Panc1 (cell line): ENCODE data around the gene GPR137. TPM values are rescaled to one million over a fixed set of nuclear protein-coding genes. Genes with fewer than 3 reads are reported as not detected.
A peak's percentile ranks its signal among the peaks of the same experiment; 100 is the strongest.

Experiments
- ATAC-seq: fragments of 200-7000 bp; cut with Tn5 transposase; 2 replicates; pipeline ENCODE4 v1.9.1; 2020; ENCODE audit warnings: mild to moderate bottlenecking, moderate library complexity
- BruUV-seq: library from RNA; stranded (reverse); fragments of 400-500 nt; replicated peaks from 2 replicates; lab custom pipeline; 2021; lab: Mats Ljungman, UMichigan
- CTCF ChIA-PET: fragments of 300-600 bp; sonication (Branson Sonifier 250); formaldehyde crosslinking; loops from one replicate; lab custom pipeline; 2022; ENCODE audit warnings: antibody characterized with exemption; lab: Charles Lee
- POLR2A ChIA-PET: fragments of 300-600 bp; sonication (Branson Sonifier 250); formaldehyde crosslinking; loops from one replicate; lab custom pipeline; 2022; ENCODE audit warnings: antibody characterized with exemption; lab: Charles Lee
- DNase-seq: peaks from one replicate; pipeline ENCODE4 v3.0.0-alpha.2; 2010; ENCODE audit warnings: low read depth, low spot score
- H3K27ac ChIP-seq: 2 replicates; pipeline ENCODE4 v1.5.1; 2011; ENCODE audit warnings: mild to moderate bottlenecking, low read length, inconsistent platforms
- H3K27me3 ChIP-seq: fragments of 200-500 bp; sonication (Bioruptor generic); 2 replicates; pipeline ENCODE4 v1.6.0; 2014; ENCODE audit warnings: low read length, inconsistent platforms; ENCODE audit not compliant: control insufficient read depth, insufficient read depth
- H3K36me3 ChIP-seq: fragments of 200-500 bp; sonication (Bioruptor generic); 2 replicates; pipeline ENCODE4 v1.5.1; 2014; ENCODE audit warnings: inconsistent platforms, mild to moderate bottlenecking, low read length, moderate library complexity; ENCODE audit not compliant: control insufficient read depth, insufficient read depth
- H3K4me1 ChIP-seq: 2 replicates; pipeline ENCODE4 v1.5.1; 2011; ENCODE audit warnings: inconsistent platforms, mild to moderate bottlenecking, low read length, moderate library complexity; ENCODE audit not compliant: control insufficient read depth, insufficient read depth
- H3K4me3 ChIP-seq, 2 experiments: 2 replicates each; pipeline ENCODE4 v1.5.1; 2011 to 2012; ENCODE audit warnings: low read depth in 2 of 2, low read length in 2 of 2, mild to moderate bottlenecking in 2 of 2, inconsistent platforms in 1 of 2, moderate library complexity in 1 of 2
- H3K9me3 ChIP-seq: fragments of 200-500 bp; sonication (Bioruptor generic); 2 replicates; pipeline ENCODE4 v1.5.1; 2014; ENCODE audit warnings: low read depth, mild to moderate bottlenecking, inconsistent platforms, low read length, moderate library complexity; ENCODE audit not compliant: control insufficient read depth, insufficient read depth
- POLR2AphosphoS5 ChIP-seq: IDR thresholded peaks from 2 replicates; pipeline ENCODE4 v1.6.1; 2012; ENCODE audit warnings: mild to moderate bottlenecking, low read depth, low read length, moderate library complexity
- SIN3A ChIP-seq: IDR thresholded peaks from 2 replicates; pipeline ENCODE4 v1.6.1; 2012; ENCODE audit warnings: low read depth, mild to moderate bottlenecking, low read length, moderate library complexity, borderline replicate concordance; ENCODE audit not compliant: insufficient read depth
- TCF7L2 ChIP-seq: IDR thresholded peaks from 2 replicates; pipeline ENCODE4 v1.6.1; 2011; ENCODE audit warnings: mild to moderate bottlenecking, low read depth, low read length, inconsistent platforms
- in situ Hi-C: cut with HindIII; loops from 2 replicates; pipeline ENCODE4 v1.10.0; 2016; ENCODE audit warnings: low sequenced_read_pairs, low pct_unique_long_range_greater_than_20kb
- intact Hi-C: fragments of 100-400 bp; cut with micrococcal nuclease; formaldehyde crosslinking; loops from one replicate; pipeline ENCODE4 v1.10.0; 2022; ENCODE audit not compliant: unreplicated experiment
- total RNA-seq: library from RNA; stranded (reverse); gene quantifications from one replicate; pipeline ENCODE4 v1.2.1, GENCODE V29; 2021; ENCODE audit not compliant: unreplicated experiment
- TF ChIP-seq, protein P1 (sequence below): fragments of 450-650 bp; IDR thresholded peaks from 2 replicates; pipeline ENCODE4 v1.5.1; 2017; ENCODE audit warnings: mild to moderate bottlenecking
- TF ChIP-seq, protein P2 (sequence below), 2 experiments: IDR thresholded peaks; 2 replicates each; pipeline ENCODE4 v1.6.1; 2011 to 2012; ENCODE audit warnings: low read depth in 2 of 2, control low read depth in 1 of 2, low read length in 1 of 2, mild to moderate bottlenecking in 1 of 2, moderate library complexity in 1 of 2; ENCODE audit not compliant: insufficient read depth in 1 of 2

Gene GPR137
- total RNA-seq, 1 experiment from 2014 or later = 183 TPM

DNA sequence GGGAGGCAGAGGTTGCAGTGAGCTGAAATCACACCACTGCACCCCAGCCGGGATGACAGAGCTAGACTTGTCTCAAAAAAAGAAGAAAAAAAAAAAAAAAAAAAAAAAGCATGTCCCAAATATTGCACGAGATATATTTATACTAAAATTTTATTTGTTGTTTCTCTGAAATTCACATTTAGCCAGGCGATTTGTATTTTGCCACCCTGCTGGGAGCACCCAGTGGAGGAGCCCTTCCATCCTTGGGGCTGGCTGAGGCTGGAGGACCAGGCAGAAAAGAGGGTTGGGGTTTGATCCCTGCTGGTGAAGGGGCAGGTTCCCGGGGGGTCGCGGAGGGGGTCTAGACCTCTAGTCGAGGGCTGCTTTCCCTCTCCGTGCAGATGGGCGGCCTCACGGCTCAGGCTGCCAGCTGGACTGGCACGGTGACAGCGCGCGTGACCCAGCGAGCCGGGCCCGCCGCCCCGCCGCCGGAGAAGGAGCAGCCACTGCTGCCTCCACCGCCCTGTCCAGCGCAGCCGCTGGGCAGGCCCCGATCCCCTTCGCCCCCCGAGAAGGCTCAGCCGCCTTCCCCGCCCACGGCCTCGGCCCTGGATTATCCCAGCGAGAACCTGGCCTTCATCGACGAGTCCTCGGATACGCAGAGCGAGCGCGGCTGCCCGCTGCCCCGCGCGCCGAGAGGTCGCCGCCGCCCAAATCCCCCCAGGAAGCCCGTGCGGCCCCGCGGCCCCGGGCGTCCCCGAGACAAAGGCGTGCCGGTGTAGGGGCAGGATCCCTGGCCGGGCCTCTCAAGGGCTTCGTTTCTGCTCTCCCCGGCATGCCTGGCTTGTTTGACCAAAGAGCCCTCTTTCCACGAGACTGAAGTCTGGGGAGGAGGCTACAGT is 13.6 kb downstream of the GPR137 start:
- intact Hi-C loops = no loop called here

DNA sequence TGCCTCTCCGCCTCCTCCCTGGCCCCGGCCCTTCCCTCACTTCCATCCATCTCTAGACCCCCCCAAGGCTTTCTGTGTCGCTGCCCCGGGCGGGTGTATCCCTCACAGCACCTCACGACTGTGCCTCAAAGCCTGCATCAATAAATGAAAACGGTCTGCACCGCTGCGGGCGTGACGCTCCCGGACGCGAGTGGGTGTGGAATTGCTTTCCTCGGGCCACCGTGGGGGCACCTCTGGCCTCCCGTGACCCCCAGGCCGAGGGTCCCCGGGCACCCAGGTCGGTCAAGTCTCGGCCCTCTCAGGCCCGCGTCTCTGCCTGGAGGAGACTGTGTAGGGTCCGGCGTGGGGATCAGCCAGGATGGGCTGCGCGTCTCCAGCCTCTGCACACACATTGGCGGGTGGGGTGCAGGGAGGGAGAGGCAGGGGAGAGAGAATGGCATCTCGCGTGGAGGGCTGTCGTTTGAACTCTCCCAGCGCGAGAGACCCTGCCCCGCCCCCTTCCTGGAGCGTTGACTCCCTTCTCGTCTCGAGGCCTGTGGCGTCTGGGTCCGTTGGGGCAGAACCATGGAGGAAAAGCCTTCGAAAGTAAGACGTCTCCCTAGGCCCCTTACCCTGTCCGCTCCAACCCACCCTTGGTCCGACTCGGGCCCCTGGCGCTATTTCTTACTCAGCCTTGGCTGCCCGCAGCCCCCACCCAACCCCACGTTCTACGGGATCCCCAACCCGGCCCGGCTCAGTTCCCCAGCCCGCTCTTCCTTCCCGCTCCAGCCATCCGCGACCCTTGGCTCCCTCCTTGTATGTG is 14.4 kb downstream of the GPR137 start, which contains the start of gene CATSPERZ:
Gene CATSPERZ (plus strand): TSS at position 512 of the 802 bp plus-strand sequence. CDS start 53 bp downstream, at position 565.
- H3K27me3 ChIP-seq = no peaks in the 10 kb centered on the region; the same call in 1 of the 2 replicates
- peak within 1 kb of the TSS; percentile 31 to 50 for H3K4me3 ChIP-seq
- ChIA-PET CTCF (interaction anchor here (0.6 to 1.7 kb wide), 10 partner anchors 9 to 399 kb away, joined by 3 to 16 read pairs (median 5); partner anchors contain the start of genes BAD, FERMT3, KCNK4 and PRDX5), POLR2A (interaction anchor here (0.6 to 0.7 kb wide), 2 partner anchors 16 to 54 kb away, joined by 3 to 5 read pairs; no protein-coding TSS in a partner anchor)
- no peaks in the 10 kb centered on the region for H3K9me3 ChIP-seq
- H3K36me3 ChIP-seq = no peaks in the 10 kb centered on the region
- TF ChIP-seq, protein P1, sequence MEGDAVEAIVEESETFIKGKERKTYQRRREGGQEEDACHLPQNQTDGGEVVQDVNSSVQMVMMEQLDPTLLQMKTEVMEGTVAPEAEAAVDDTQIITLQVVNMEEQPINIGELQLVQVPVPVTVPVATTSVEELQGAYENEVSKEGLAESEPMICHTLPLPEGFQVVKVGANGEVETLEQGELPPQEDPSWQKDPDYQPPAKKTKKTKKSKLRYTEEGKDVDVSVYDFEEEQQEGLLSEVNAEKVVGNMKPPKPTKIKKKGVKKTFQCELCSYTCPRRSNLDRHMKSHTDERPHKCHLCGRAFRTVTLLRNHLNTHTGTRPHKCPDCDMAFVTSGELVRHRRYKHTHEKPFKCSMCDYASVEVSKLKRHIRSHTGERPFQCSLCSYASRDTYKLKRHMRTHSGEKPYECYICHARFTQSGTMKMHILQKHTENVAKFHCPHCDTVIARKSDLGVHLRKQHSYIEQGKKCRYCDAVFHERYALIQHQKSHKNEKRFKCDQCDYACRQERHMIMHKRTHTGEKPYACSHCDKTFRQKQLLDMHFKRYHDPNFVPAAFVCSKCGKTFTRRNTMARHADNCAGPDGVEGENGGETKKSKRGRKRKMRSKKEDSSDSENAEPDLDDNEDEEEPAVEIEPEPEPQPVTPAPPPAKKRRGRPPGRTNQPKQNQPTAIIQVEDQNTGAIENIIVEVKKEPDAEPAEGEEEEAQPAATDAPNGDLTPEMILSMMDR = no peak
- no peak for TF ChIP-seq SIN3A
- TF ChIP-seq, protein P2, sequence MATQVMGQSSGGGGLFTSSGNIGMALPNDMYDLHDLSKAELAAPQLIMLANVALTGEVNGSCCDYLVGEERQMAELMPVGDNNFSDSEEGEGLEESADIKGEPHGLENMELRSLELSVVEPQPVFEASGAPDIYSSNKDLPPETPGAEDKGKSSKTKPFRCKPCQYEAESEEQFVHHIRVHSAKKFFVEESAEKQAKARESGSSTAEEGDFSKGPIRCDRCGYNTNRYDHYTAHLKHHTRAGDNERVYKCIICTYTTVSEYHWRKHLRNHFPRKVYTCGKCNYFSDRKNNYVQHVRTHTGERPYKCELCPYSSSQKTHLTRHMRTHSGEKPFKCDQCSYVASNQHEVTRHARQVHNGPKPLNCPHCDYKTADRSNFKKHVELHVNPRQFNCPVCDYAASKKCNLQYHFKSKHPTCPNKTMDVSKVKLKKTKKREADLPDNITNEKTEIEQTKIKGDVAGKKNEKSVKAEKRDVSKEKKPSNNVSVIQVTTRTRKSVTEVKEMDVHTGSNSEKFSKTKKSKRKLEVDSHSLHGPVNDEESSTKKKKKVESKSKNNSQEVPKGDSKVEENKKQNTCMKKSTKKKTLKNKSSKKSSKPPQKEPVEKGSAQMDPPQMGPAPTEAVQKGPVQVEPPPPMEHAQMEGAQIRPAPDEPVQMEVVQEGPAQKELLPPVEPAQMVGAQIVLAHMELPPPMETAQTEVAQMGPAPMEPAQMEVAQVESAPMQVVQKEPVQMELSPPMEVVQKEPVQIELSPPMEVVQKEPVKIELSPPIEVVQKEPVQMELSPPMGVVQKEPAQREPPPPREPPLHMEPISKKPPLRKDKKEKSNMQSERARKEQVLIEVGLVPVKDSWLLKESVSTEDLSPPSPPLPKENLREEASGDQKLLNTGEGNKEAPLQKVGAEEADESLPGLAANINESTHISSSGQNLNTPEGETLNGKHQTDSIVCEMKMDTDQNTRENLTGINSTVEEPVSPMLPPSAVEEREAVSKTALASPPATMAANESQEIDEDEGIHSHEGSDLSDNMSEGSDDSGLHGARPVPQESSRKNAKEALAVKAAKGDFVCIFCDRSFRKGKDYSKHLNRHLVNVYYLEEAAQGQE (IDR thresholded peaks at IDR 0.05; ENCODE audit: insufficient read depth in 1 of 2, low read depth in 2 of 2, low read length in 1 of 2) = no peak
- TF ChIP-seq TCF7L2 = no peak
- no peak for TF ChIP-seq POLR2AphosphoS5
- in situ Hi-C loops = no loop called here
- intact Hi-C loops = loop anchor here (10.0 kb wide), 1 partner anchor 55 kb away; the partner anchor contains the start of genes FKBP2 and PPP1R14B
- no peak for ATAC-seq
- BruUV-seq = no TSS peak
- peaks cover 10% of the 10 kb centered on the region for H3K4me1 ChIP-seq
- DNase-seq = no peak
- 0 out of 2 replicates have a peak within 1 kb of the TSS, but pooled peaks have one; percentile 32 for H3K27ac ChIP-seq

More for the DNA sequence above, 13.6 kb downstream of the GPR137 start:
- H3K4me1 ChIP-seq = peaks cover 10% of the 10 kb centered on the region
- no peak for ATAC-seq
- no peak overlapping the region for H3K27ac ChIP-seq
- no peak for DNase-seq
- POLR2A ChIA-PET = interaction anchor here (0.6 kb wide), 1 partner anchor 95 kb away, joined by 9 read pairs; no protein-coding TSS in a partner anchor
- TF ChIP-seq, protein P2 (IDR thresholded peaks at IDR 0.05; ENCODE audit: insufficient read depth in 1 of 2, low read depth in 2 of 2, low read length in 1 of 2) = no peak
- TF ChIP-seq, protein P1 = no peak
- TF ChIP-seq SIN3A (no peak), POLR2AphosphoS5 (no peak), TCF7L2 (no peak)
- in situ Hi-C loops = no loop called here
- no peak overlapping the region for H3K4me3 ChIP-seq
- H3K27me3 ChIP-seq = no peaks in the 10 kb centered on the region; the same call in 1 of the 2 replicates
- no peaks in the 10 kb centered on the region for H3K9me3 ChIP-seq
- no peaks in the 10 kb centered on the region for H3K36me3 ChIP-seq
- CTCF ChIA-PET = no interaction called here
- BruUV-seq = no TSS peak
